ENCODE data around the gene TMOD1. TPM values are rescaled to one million over a fixed set of nuclear protein-coding genes. Genes with fewer than 3 reads are reported as not detected.

The TMOD1 gene
- total and polyA plus RNA-seq, 11 donors, result 96.4 to 201 (median 158) TPM

DNA sequence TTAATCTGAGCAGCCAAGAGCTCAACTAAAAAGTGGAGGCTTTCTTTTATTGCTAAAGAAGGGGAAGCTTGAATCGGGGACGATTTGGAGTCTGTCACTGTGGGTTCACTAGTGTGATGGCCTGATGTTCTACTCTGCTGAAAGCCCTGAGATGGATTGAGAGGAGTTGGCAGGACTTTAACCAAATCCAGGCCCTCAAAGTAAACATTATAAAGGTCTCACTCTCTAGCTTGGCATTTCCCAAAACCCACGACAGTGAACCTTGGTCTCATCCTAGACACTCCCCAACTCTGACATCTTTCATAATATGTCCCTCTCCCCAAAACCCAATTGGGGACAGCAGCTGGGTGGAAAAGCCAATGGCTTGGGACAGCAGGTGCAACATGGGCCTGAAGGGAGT is 32.7 kb downstream of the TMOD1 start:
- WGBS, 4 donors, result 85 to 89% (median 87%) methylated on average over 3 of the region's 3 CpGs
- ATAC-seq (no peak), DNase-seq (no peak)
- Histone ChIP-seq H3K9me3 (peaks cover 0 to 9% (median 0%) of the 10 kb centered on the region in 12 donors), H3K27me3 (no peaks in the 10 kb centered on the region), H3K36me3 (peaks cover 0 to 34% (median 4%) of the 10 kb centered on the region in 9 donors), H3K4me3 (no peak overlapping the region), H3K4me1 (peaks cover 0 to 58% (median 26%) of the 10 kb centered on the region in 12 donors), H3K27ac (no peak overlapping the region)
- TF ChIP-seq, protein P1, sequence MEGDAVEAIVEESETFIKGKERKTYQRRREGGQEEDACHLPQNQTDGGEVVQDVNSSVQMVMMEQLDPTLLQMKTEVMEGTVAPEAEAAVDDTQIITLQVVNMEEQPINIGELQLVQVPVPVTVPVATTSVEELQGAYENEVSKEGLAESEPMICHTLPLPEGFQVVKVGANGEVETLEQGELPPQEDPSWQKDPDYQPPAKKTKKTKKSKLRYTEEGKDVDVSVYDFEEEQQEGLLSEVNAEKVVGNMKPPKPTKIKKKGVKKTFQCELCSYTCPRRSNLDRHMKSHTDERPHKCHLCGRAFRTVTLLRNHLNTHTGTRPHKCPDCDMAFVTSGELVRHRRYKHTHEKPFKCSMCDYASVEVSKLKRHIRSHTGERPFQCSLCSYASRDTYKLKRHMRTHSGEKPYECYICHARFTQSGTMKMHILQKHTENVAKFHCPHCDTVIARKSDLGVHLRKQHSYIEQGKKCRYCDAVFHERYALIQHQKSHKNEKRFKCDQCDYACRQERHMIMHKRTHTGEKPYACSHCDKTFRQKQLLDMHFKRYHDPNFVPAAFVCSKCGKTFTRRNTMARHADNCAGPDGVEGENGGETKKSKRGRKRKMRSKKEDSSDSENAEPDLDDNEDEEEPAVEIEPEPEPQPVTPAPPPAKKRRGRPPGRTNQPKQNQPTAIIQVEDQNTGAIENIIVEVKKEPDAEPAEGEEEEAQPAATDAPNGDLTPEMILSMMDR (IDR thresholded peaks at IDR 0.05), result no peak
- TF ChIP-seq POLR2A (IDR thresholded peaks at IDR 0.05), result no peak
- intact Hi-C loops (cut with DNase I), result no loop called here

GRCh38 chr9:97534961-97535594 is 33.6 kb downstream of the TMOD1 start:
- TF ChIP-seq POLR2A (IDR thresholded peaks at IDR 0.05), result no peak
- TF ChIP-seq, protein P1 (IDR thresholded peaks at IDR 0.05), result no peak
- Histone ChIP-seq H3K9me3 (peaks cover 0 to 9% (median 0%) of the 10 kb centered on the region in 12 donors), H3K36me3 (peaks cover 0 to 39% (median 4%) of the 10 kb centered on the region in 9 donors), H3K4me1 (peaks cover 0 to 53% (median 23%) of the 10 kb centered on the region in 12 donors), H3K27ac (peak overlapping the region in 7 of 12 donors; percentile 22 to 80 (median 41)), H3K27me3 (no peaks in the 10 kb centered on the region), H3K4me3 (no peak overlapping the region)
- no peak for DNase-seq
- WGBS, 4 donors, result 89 to 92% (median 90%) methylated on average over 10 of the region's 10 CpGs
- ATAC-seq, result no peak
- intact Hi-C loops (cut with DNase I), result loop anchor here in 2 of 10 donors (5.0 kb wide), 1 partner anchor 33 kb away; the partner anchor contains the start of gene TMOD1 (in 2 of the 2)

- ATAC-seq (peak in 3 of 4 donors; percentile 7 to 40 (median 25)), DNase-seq (no peak)
- peaks cover 0 to 9% (median 0%) of the 10 kb centered on the region in 12 donors for H3K9me3 ChIP-seq
- peaks cover 0 to 39% (median 4%) of the 10 kb centered on the region in 9 donors for H3K36me3 ChIP-seq
- no peak for TF ChIP-seq POLR2A (IDR thresholded peaks at IDR 0.05)
- TF ChIP-seq, protein P1 (IDR thresholded peaks at IDR 0.05), result no peak
- H3K4me1 ChIP-seq, result peaks cover 0 to 56% (median 25%) of the 10 kb centered on the region in 12 donors
- no peaks in the 10 kb centered on the region for H3K27me3 ChIP-seq
- no peak overlapping the region for H3K4me3 ChIP-seq
- WGBS, 4 donors, result 62 to 71% (median 65%) methylated on average over 5 of the region's 5 CpGs
- intact Hi-C loops (cut with DNase I), result loop anchor here in 2 of 10 donors (5.0 kb wide), 1 partner anchor 33 kb away; the partner anchor contains the start of gene TMOD1 (in 2 of the 2)
- peak overlapping the region in 11 of 12 donors; percentile 31 to 80 (median 43) for H3K27ac ChIP-seq
Measured at GRCh38 chr9:97535771-97536170, 34.3 kb downstream of the TMOD1 start.

GRCh38 chr9:97536480-97536879 is 35.0 kb downstream of the TMOD1 start:
- Histone ChIP-seq H3K4me1 (peaks cover 0 to 53% (median 23%) of the 10 kb centered on the region in 12 donors), H3K36me3 (peaks cover 0 to 39% (median 4%) of the 10 kb centered on the region in 9 donors), H3K27me3 (no peaks in the 10 kb centered on the region), H3K4me3 (no peak overlapping the region), H3K27ac (peak overlapping the region in 11 of 12 donors; percentile 31 to 80 (median 43)), H3K9me3 (peaks cover 0 to 9% (median 0%) of the 10 kb centered on the region in 12 donors)
- DNase-seq (no peak), ATAC-seq (peak in 3 of 4 donors; percentile 12 to 35 (median 21))
- TF ChIP-seq POLR2A (IDR thresholded peaks at IDR 0.05), result no peak
- TF ChIP-seq, protein P1 (IDR thresholded peaks at IDR 0.05), result no peak
- WGBS, 4 donors, result 44 to 54% (median 49%) methylated on average over 9 of the region's 9 CpGs
- intact Hi-C loops (cut with DNase I), result loop anchor here in 2 of 10 donors (5.0 kb wide), 1 partner anchor 34 kb away; the partner anchor contains the start of gene TMOD1 (in 2 of the 2)
